ENCODE results near the gene CD48.

The CD48 gene

GRCh38 chr1:160646711-160647328 lies 64.8 kb downstream of the CD48 start, which contains the start of gene SLAMF1:
Gene SLAMF1, minus strand, starts transcription at chr1:160647044. Its CDS starts 99 bp downstream, at chr1:160646945.
- DNase-seq = no peak

GRCh38 chr1:160646180-160646579 lies 65.4 kb downstream of the CD48 start:
- DNase-seq = no peak

GRCh38 chr1:160645386-160646130 lies 66.1 kb downstream of the CD48 start:
- no peak for DNase-seq

- DNase-seq = no peak
These were observed 67.2 kb downstream of the CD48 start for GRCh38 chr1:160644399-160644798.

GRCh38 chr1:160643138-160643537 lies 68.5 kb downstream of the CD48 start:
- no peak for DNase-seq

GRCh38 chr1:160642281-160642644 lies 69.4 kb downstream of the CD48 start:
- no peak for DNase-seq

- no peak for DNase-seq
These were observed 70.0 kb downstream of the CD48 start for GRCh38 chr1:160641323-160642280.

- DNase-seq = no peak
These were observed 71.1 kb downstream of the CD48 start for GRCh38 chr1:160640359-160641123.

- no peak for DNase-seq
These were observed 72.0 kb downstream of the CD48 start for GRCh38 chr1:160639652-160640051.

GRCh38 chr1:160638926-160639325 lies 72.7 kb downstream of the CD48 start:
- no peak for DNase-seq

GRCh38 chr1:160638540-160638857 lies 73.1 kb downstream of the CD48 start:
- no peak for DNase-seq

- no peak for DNase-seq
These were observed 73.6 kb downstream of the CD48 start for GRCh38 chr1:160637821-160638539.

- DNase-seq = no peak
These were observed 74.6 kb downstream of the CD48 start for GRCh38 chr1:160637065-160637464.

GRCh38 chr1:160636547-160636946 lies 75.1 kb downstream of the CD48 start:
- no peak for DNase-seq

GRCh38 chr1:160636076-160636475 lies 75.5 kb downstream of the CD48 start:
- DNase-seq = no peak

- DNase-seq = no peak
These were observed 76.8 kb downstream of the CD48 start for GRCh38 chr1:160634543-160635491.

GRCh38 chr1:160633330-160633903 lies 78.2 kb downstream of the CD48 start:
- no peak for DNase-seq

- DNase-seq = no peak
These were observed 79.5 kb downstream of the CD48 start for GRCh38 chr1:160631983-160632625.

- no peak for DNase-seq
These were observed 80.8 kb downstream of the CD48 start for GRCh38 chr1:160630523-160631451.

All from GOT3 (cell line).